Left renal pelvis (tissue), 4 donors: ENCODE results near the gene UCK2. TPM values are rescaled to one million over a fixed set of nuclear protein-coding genes. Genes with fewer than 3 reads are reported as not detected.

Experiments used
- DNase-seq, 4 donors: peaks; one replicate each; pipeline ENCODE4 v3.0.0-alpha.2; 2013; ENCODE audit warnings: low read depth in 4 of 4, low spot score in 3 of 4
- polyA plus RNA-seq, 4 donors: library from polyadenylated mRNA; unstranded; fragments of 120-200 nt; gene quantifications; one replicate each; pipeline ENCODE4 v1.2.1, GENCODE V29; 2013; ENCODE audit not compliant: insufficient read length in 4 of 4

Gene UCK2
- polyA plus RNA-seq, 4 donors, result 16.0 to 25.0 (median 22.6) TPM

GRCh38 chr1:165897326-165898303 lies 70.2 kb downstream of the UCK2 start:
- no peak for DNase-seq

GRCh38 chr1:165898837-165899236 lies 71.4 kb downstream of the UCK2 start:
- DNase-seq, result no peak

GRCh38 chr1:165899461-165899941 lies 72.1 kb downstream of the UCK2 start:
- no peak for DNase-seq

- peak in 1 of 4 donors; percentile 8 for DNase-seq
These were observed 73.4 kb downstream of the UCK2 start for GRCh38 chr1:165900576-165901380.

GRCh38 chr1:165902565-165902964 lies 75.2 kb downstream of the UCK2 start:
- no peak for DNase-seq

- no peak for DNase-seq
These were observed 76.3 kb downstream of the UCK2 start for GRCh38 chr1:165903672-165904071.

- DNase-seq, result no peak
These were observed 77.5 kb downstream of the UCK2 start for GRCh38 chr1:165904948-165905347.

GRCh38 chr1:165905853-165906252 lies 78.4 kb downstream of the UCK2 start:
- DNase-seq, result no peak

GRCh38 chr1:165907256-165907857 lies 79.9 kb downstream of the UCK2 start:
- DNase-seq, result no peak

GRCh38 chr1:165910764-165911421 lies 83.5 kb downstream of the UCK2 start:
- no peak for DNase-seq

- no peak for DNase-seq
These were observed 84.3 kb downstream of the UCK2 start for GRCh38 chr1:165911609-165912281.

- no peak for DNase-seq
These were observed 85.2 kb downstream of the UCK2 start for GRCh38 chr1:165912638-165913037.

GRCh38 chr1:165914136-165914798 lies 86.9 kb downstream of the UCK2 start:
- DNase-seq, result peak; percentile 47 to 62 (median 54)

GRCh38 chr1:165915480-165915879 lies 88.1 kb downstream of the UCK2 start:
- DNase-seq, result no peak

GRCh38 chr1:165915932-165916348 lies 88.5 kb downstream of the UCK2 start:
- no peak for DNase-seq

- no peak for DNase-seq
These were observed 89.8 kb downstream of the UCK2 start for GRCh38 chr1:165917166-165917565.

- DNase-seq, result no peak
These were observed 96.7 kb downstream of the UCK2 start for GRCh38 chr1:165924117-165924516.

- DNase-seq, result no peak
These were observed 98.2 kb downstream of the UCK2 start for GRCh38 chr1:165925498-165926079.

- DNase-seq, result no peak
These were observed 99.8 kb downstream of the UCK2 start for GRCh38 chr1:165927169-165927568.
